GM23338 (cell line): Measurements from ENCODE around the gene RTEL1. TPM values are rescaled to one million over a fixed set of nuclear protein-coding genes. Genes with fewer than 3 reads are reported as not detected.

ENCODE experiments used
- ATAC-seq: fragments of 200-7000 bp; cut with Tn5 transposase; 3 replicates; pipeline ENCODE4 v1.9.1; 2020
- DNase-seq: peaks from one replicate; pipeline ENCODE4 v3.0.0-alpha.2; 2015; ENCODE audit warnings: low spot score
- H2AFZ ChIP-seq: fragments of 200-600 bp; sonication (generic); 2 replicates; pipeline ENCODE4 v1.8.0; 2016; ENCODE audit warnings: antibody characterized with exemption, mild to moderate bottlenecking, moderate library complexity
- H3F3A ChIP-seq: fragments of 200-600 bp; sonication (generic); replicated peaks from 2 replicates; pipeline ENCODE4 v1.8.0; 2017; ENCODE audit warnings: antibody characterized with exemption, mixed run types, low read depth
- H3K27ac ChIP-seq: fragments of 200-600 bp; sonication (generic); 2 replicates; pipeline ENCODE4 v1.6.1; 2016; ENCODE audit warnings: low read depth
- H3K27me3 ChIP-seq: fragments of 200-600 bp; sonication (generic); 2 replicates; pipeline ENCODE4 v1.8.0; 2016; ENCODE audit warnings: mild to moderate bottlenecking, mixed run types, moderate library complexity; ENCODE audit not compliant: insufficient read depth
- H3K36me3 ChIP-seq: fragments of 200-600 bp; sonication (generic); 2 replicates; pipeline ENCODE4 v1.8.0; 2016; ENCODE audit warnings: mild to moderate bottlenecking; ENCODE audit not compliant: insufficient read depth
- H3K4me1 ChIP-seq: fragments of 200-600 bp; sonication (generic); 2 replicates; pipeline ENCODE4 v1.8.0; 2016; ENCODE audit warnings: mild to moderate bottlenecking, moderate library complexity; ENCODE audit not compliant: insufficient read depth
- H3K4me2 ChIP-seq: fragments of 200-600 bp; sonication (generic); 2 replicates; pipeline ENCODE4 v1.7.1; 2017; ENCODE audit warnings: mixed run types
- H3K4me3 ChIP-seq: fragments of 200-600 bp; sonication (generic); 2 replicates; pipeline ENCODE4 v1.6.1; 2016; ENCODE audit warnings: mixed run types
- H3K79me2 ChIP-seq: fragments of 200-600 bp; sonication (generic); replicated peaks from 2 replicates; pipeline ENCODE4 v1.8.0; 2017; ENCODE audit warnings: mild to moderate bottlenecking; ENCODE audit not compliant: insufficient read depth
- H3K9me2 ChIP-seq: fragments of 200-600 bp; sonication (generic); 2 replicates; pipeline ENCODE4 v1.8.0; 2017; ENCODE audit not compliant: insufficient read depth
- H4K20me1 ChIP-seq: fragments of 200-600 bp; sonication (generic); replicated peaks from 2 replicates; pipeline ENCODE4 v1.8.0; 2017; ENCODE audit warnings: mild to moderate bottlenecking; ENCODE audit not compliant: insufficient read depth
- H3K27ac Mint-ChIP-seq: 2 replicates; pipeline ENCODE4 v1.8.0; 2020; ENCODE audit warnings: inconsistent platforms, mild to moderate bottlenecking, moderate library complexity, mixed read lengths
- H3K27me3 Mint-ChIP-seq: 3 replicates; pipeline ENCODE4 v1.8.0; 2022; ENCODE audit warnings: low read depth, mild to moderate bottlenecking, moderate library complexity, mixed read lengths, inconsistent platforms; ENCODE audit not compliant: insufficient read depth, poor library complexity
- H3K36me3 Mint-ChIP-seq: 3 replicates; pipeline ENCODE4 v1.8.0; 2021; ENCODE audit warnings: low read depth, mild to moderate bottlenecking, inconsistent platforms, moderate library complexity, mixed read lengths
- H3K4me1 Mint-ChIP-seq: 3 replicates; pipeline ENCODE4 v1.8.0; 2020; ENCODE audit warnings: mild to moderate bottlenecking, inconsistent platforms, mixed read lengths
- H3K4me3 Mint-ChIP-seq: 3 replicates; pipeline ENCODE4 v1.8.0; 2021; ENCODE audit warnings: moderate library complexity, mild to moderate bottlenecking, inconsistent platforms, mixed read lengths
- H3K9me3 Mint-ChIP-seq: 3 replicates; pipeline ENCODE4 v1.8.0; 2020; ENCODE audit warnings: moderate library complexity, mild to moderate bottlenecking, inconsistent platforms, mixed read lengths
- CREB1 ChIP-seq: fragments of 250-450 bp; sonication (Bioruptor Pico); IDR thresholded peaks from 2 replicates; pipeline ENCODE4 v1.5.0; 2020; ENCODE audit warnings: low read depth, mild to moderate bottlenecking, moderate library complexity
- ETS1 ChIP-seq: IDR thresholded peaks from 2 replicates; pipeline ENCODE4 v1.6.1; 2016; ENCODE audit warnings: antibody characterized with exemption
- EZH2 ChIP-seq: fragments of 200-600 bp; sonication (generic); IDR thresholded peaks from one replicate; pipeline ENCODE4 v1.8.0; 2017; ENCODE audit warnings: antibody characterized with exemption, mild to moderate bottlenecking, low read depth; ENCODE audit not compliant: unreplicated experiment
- EZH2phosphoT487 ChIP-seq: fragments of 200-600 bp; sonication (generic); IDR thresholded peaks from one replicate; pipeline ENCODE4 v1.8.1; 2018; ENCODE audit warnings: antibody characterized with exemption; ENCODE audit not compliant: unreplicated experiment
- JUNB ChIP-seq: IDR thresholded peaks from one replicate; pipeline ENCODE4 v1.6.1; 2016; ENCODE audit warnings: antibody characterized with exemption; ENCODE audit not compliant: unreplicated experiment
- NANOG ChIP-seq: IDR thresholded peaks from 2 replicates; pipeline ENCODE4 v1.6.1; 2016; ENCODE audit warnings: antibody characterized with exemption, borderline replicate concordance
- POLR2AphosphoS5 ChIP-seq: IDR thresholded peaks from 2 replicates; pipeline ENCODE4 v1.6.1; 2016; ENCODE audit warnings: antibody characterized with exemption, low read depth
- STAT1 ChIP-seq: IDR thresholded peaks from one replicate; pipeline ENCODE4 v1.6.1; 2016; ENCODE audit warnings: antibody characterized with exemption; ENCODE audit not compliant: unreplicated experiment
- ZNF114 ChIP-seq: fragments of 250-450 bp; sonication (Bioruptor Pico); IDR thresholded peaks from 2 replicates; pipeline ENCODE4 v1.5.0; 2020; ENCODE audit warnings: mild to moderate bottlenecking, moderate library complexity
- ZNF331 ChIP-seq: fragments of 250-450 bp; sonication (Bioruptor Pico); IDR thresholded peaks from 2 replicates; pipeline ENCODE4 v1.5.0; 2020; ENCODE audit warnings: low read depth, mild to moderate bottlenecking, moderate library complexity
- polyA plus RNA-seq: library from polyadenylated mRNA; unstranded; fragments of >200 nt; fragmentation: Nextera tagmentation; extraction: Ambion mirVana; gene quantifications from 2 replicates; pipeline ENCODE4 v1.2.1, GENCODE V29; 2016
- total RNA-seq: library from RNA; depleted of rRNA; stranded (reverse); fragments of >200 nt; shearing (Covaris generic); gene quantifications from 2 replicates; pipeline ENCODE4 v1.2.3, GENCODE V29; 2014
- TF ChIP-seq, protein P1 (sequence below), 2 experiments: fragments of 200-600 bp in 1 of 2; sonication (generic) in 1 of 2; conservative IDR thresholded peaks; 2 replicates each; pipeline versions ENCODE4 v1.5.1 to v1.6.1; 2016 to 2017; ENCODE audit warnings: antibody characterized with exemption in 2 of 2, low read depth in 2 of 2, mild to moderate bottlenecking in 2 of 2, moderate library complexity in 1 of 2
- TF ChIP-seq, protein P2 (sequence below): fragments of 250-450 bp; sonication (Bioruptor Pico); IDR thresholded peaks from 2 replicates; pipeline ENCODE4 v1.5.0; 2020; ENCODE audit warnings: mild to moderate bottlenecking, moderate library complexity
- TF ChIP-seq, protein P3 (sequence below): IDR thresholded peaks from one replicate; pipeline ENCODE4 v1.6.1; 2018; ENCODE audit warnings: antibody characterized with exemption; ENCODE audit not compliant: unreplicated experiment

Gene RTEL1
- total and polyA plus RNA-seq, 2 experiments from 2014 or later = 14.2 to 34.5 TPM

- ATAC-seq (no peak), DNase-seq (no peak)
- no peaks in the 10 kb centered on the region for H3K9me2 ChIP-seq
- Mint-ChIP-seq H3K27ac (peak overlapping the region; percentile 84), H3K36me3 (peaks cover 6% of the 10 kb centered on the region; the same call in 2 of the 3 replicates), H3K4me1 (no peaks in the 10 kb centered on the region), H3K9me3 (no peaks in the 10 kb centered on the region), H3K4me3 (no peak overlapping the region), H3K27me3 (peaks cover 7% of the 10 kb centered on the region)
- no peak overlapping the region for H3K4me3 ChIP-seq
- H3K4me2 ChIP-seq = no peak overlapping the region
- H3K27ac ChIP-seq = no peak overlapping the region
- H3F3A ChIP-seq = no peaks in the 10 kb centered on the region
- H3K36me3 ChIP-seq = no peaks in the 10 kb centered on the region
- no peaks in the 10 kb centered on the region for H4K20me1 ChIP-seq
- TF ChIP-seq ZNF114 (CRISPR knock-in tag) = no peak
- no peak for TF ChIP-seq JUNB
- TF ChIP-seq EZH2 = no peak
- no peak for TF ChIP-seq EZH2phosphoT487
- no peak for TF ChIP-seq POLR2AphosphoS5
- no peak for TF ChIP-seq STAT1
- TF ChIP-seq, protein P1, sequence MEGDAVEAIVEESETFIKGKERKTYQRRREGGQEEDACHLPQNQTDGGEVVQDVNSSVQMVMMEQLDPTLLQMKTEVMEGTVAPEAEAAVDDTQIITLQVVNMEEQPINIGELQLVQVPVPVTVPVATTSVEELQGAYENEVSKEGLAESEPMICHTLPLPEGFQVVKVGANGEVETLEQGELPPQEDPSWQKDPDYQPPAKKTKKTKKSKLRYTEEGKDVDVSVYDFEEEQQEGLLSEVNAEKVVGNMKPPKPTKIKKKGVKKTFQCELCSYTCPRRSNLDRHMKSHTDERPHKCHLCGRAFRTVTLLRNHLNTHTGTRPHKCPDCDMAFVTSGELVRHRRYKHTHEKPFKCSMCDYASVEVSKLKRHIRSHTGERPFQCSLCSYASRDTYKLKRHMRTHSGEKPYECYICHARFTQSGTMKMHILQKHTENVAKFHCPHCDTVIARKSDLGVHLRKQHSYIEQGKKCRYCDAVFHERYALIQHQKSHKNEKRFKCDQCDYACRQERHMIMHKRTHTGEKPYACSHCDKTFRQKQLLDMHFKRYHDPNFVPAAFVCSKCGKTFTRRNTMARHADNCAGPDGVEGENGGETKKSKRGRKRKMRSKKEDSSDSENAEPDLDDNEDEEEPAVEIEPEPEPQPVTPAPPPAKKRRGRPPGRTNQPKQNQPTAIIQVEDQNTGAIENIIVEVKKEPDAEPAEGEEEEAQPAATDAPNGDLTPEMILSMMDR (conservative IDR thresholded peaks at IDR 0.05; ENCODE audit: low read depth in 2 of 2) = no peak
- TF ChIP-seq, protein P2, sequence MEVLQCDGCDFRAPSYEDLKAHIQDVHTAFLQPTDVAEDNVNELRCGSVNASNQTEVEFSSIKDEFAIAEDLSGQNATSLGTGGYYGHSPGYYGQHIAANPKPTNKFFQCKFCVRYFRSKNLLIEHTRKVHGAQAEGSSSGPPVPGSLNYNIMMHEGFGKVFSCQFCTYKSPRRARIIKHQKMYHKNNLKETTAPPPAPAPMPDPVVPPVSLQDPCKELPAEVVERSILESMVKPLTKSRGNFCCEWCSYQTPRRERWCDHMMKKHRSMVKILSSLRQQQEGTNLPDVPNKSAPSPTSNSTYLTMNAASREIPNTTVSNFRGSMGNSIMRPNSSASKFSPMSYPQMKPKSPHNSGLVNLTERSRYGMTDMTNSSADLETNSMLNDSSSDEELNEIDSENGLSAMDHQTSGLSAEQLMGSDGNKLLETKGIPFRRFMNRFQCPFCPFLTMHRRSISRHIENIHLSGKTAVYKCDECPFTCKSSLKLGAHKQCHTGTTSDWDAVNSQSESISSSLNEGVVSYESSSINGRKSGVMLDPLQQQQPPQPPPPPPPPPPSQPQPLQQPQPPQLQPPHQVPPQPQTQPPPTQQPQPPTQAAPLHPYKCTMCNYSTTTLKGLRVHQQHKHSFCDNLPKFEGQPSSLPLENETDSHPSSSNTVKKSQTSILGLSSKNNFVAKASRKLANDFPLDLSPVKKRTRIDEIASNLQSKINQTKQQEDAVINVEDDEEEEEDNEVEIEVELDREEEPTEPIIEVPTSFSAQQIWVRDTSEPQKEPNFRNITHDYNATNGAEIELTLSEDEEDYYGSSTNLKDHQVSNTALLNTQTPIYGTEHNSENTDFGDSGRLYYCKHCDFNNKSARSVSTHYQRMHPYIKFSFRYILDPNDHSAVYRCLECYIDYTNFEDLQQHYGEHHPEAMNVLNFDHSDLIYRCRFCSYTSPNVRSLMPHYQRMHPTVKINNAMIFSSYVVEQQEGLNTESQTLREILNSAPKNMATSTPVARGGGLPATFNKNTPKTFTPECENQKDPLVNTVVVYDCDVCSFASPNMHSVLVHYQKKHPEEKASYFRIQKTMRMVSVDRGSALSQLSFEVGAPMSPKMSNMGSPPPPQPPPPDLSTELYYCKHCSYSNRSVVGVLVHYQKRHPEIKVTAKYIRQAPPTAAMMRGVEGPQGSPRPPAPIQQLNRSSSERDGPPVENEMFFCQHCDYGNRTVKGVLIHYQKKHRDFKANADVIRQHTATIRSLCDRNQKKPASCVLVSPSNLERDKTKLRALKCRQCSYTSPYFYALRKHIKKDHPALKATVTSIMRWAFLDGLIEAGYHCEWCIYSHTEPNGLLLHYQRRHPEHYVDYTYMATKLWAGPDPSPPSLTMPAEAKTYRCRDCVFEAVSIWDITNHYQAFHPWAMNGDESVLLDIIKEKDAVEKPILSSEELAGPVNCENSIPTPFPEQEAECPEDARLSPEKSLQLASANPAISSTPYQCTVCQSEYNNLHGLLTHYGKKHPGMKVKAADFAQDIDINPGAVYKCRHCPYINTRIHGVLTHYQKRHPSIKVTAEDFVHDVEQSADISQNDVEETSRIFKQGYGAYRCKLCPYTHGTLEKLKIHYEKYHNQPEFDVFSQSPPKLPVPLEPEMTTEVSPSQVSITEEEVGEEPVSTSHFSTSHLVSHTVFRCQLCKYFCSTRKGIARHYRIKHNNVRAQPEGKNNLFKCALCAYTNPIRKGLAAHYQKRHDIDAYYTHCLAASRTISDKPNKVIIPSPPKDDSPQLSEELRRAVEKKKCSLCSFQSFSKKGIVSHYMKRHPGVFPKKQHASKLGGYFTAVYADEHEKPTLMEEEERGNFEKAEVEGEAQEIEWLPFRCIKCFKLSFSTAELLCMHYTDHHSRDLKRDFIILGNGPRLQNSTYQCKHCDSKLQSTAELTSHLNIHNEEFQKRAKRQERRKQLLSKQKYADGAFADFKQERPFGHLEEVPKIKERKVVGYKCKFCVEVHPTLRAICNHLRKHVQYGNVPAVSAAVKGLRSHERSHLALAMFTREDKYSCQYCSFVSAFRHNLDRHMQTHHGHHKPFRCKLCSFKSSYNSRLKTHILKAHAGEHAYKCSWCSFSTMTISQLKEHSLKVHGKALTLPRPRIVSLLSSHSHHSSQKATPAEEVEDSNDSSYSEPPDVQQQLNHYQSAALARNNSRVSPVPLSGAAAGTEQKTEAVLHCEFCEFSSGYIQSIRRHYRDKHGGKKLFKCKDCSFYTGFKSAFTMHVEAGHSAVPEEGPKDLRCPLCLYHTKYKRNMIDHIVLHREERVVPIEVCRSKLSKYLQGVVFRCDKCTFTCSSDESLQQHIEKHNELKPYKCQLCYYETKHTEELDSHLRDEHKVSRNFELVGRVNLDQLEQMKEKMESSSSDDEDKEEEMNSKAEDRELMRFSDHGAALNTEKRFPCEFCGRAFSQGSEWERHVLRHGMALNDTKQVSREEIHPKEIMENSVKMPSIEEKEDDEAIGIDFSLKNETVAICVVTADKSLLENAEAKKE = no peak
- no peak for TF ChIP-seq NANOG
- TF ChIP-seq, protein P3, sequence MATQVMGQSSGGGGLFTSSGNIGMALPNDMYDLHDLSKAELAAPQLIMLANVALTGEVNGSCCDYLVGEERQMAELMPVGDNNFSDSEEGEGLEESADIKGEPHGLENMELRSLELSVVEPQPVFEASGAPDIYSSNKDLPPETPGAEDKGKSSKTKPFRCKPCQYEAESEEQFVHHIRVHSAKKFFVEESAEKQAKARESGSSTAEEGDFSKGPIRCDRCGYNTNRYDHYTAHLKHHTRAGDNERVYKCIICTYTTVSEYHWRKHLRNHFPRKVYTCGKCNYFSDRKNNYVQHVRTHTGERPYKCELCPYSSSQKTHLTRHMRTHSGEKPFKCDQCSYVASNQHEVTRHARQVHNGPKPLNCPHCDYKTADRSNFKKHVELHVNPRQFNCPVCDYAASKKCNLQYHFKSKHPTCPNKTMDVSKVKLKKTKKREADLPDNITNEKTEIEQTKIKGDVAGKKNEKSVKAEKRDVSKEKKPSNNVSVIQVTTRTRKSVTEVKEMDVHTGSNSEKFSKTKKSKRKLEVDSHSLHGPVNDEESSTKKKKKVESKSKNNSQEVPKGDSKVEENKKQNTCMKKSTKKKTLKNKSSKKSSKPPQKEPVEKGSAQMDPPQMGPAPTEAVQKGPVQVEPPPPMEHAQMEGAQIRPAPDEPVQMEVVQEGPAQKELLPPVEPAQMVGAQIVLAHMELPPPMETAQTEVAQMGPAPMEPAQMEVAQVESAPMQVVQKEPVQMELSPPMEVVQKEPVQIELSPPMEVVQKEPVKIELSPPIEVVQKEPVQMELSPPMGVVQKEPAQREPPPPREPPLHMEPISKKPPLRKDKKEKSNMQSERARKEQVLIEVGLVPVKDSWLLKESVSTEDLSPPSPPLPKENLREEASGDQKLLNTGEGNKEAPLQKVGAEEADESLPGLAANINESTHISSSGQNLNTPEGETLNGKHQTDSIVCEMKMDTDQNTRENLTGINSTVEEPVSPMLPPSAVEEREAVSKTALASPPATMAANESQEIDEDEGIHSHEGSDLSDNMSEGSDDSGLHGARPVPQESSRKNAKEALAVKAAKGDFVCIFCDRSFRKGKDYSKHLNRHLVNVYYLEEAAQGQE = no peak
- no peak for TF ChIP-seq ETS1
- no peak for TF ChIP-seq CREB1 (CRISPR knock-in tag)
- TF ChIP-seq ZNF331 (CRISPR knock-in tag) = no peak
- H3K27me3 ChIP-seq = no peaks in the 10 kb centered on the region
- no peaks in the 10 kb centered on the region for H3K4me1 ChIP-seq
- H2AFZ ChIP-seq = no peak overlapping the region
- H3K79me2 ChIP-seq = no peaks in the 10 kb centered on the region
These were observed 24.4 kb downstream of the RTEL1 start for GRCh38 chr20:63682384-63683139.
